Amygdala (tissue), 56 donors: ENCODE data around the gene NBAS.
"Not testable (repeated sequence)": the region's sequence is repeated elsewhere in the genome, so short reads cannot be mapped to it uniquely, and the experiment has no call there.

Experiments used
- DNase-seq, 56 donors: peaks; one replicate each; lab custom pipeline; 2025; lab: John Stamatoyannopoulos, UW

The NBAS gene

GRCh38 chr2:15538792-15539191 is 22.3 kb downstream of the NBAS start:
- DNase-seq, result no peak

DNA sequence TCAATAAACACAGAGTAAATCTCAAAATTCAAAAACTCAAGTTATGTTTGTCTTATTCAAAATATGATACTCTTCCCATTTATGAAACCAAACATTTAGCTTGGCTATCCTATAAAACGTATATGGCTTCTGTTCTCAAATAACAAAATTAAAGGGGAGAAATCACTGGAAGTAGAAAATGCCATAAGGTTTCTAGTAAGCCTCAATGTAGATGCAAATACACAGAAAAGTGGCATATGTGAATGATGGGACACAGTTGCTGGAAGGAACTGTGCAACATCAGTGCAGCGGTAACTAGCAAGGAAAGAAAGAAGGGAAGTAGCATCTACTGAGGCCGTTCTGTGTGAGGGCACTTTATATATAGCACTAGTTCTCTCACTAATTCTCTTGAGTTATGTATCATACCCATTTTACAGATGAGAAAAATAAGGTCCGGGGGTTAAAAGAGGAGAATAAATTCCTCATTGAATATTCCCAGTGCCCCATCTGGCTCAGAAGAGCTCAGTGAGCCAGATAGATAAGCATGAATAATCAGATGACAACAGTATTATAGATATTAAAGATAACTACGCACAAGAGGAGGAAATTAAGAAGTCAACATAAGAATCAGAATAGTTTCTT is 27.2 kb downstream of the NBAS start:
- no peak for DNase-seq

DNA sequence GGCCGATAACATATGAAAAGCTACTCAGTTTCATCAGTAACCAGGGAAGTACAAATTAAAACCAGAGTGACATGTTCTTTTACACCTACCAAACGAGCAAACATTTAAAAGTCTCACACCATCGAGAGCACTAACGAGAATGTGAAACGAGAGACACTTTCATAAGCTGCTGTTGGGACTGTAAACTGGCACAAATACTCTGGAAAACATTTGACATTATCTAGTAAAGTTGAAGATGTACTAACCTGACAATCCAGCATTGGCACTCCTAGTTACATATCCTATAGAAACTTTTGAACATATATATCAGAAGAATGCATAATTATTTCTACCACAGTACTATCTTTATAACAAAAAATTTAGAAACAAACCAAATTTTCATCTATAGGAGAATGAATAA is 28.1 kb downstream of the NBAS start:
- no peak for DNase-seq

GRCh38 chr2:15531095-15531854 is 29.9 kb downstream of the NBAS start:
- DNase-seq, result no peak

- no peak for DNase-seq
Measured at GRCh38 chr2:15527074-15527739, 33.9 kb downstream of the NBAS start.

DNA sequence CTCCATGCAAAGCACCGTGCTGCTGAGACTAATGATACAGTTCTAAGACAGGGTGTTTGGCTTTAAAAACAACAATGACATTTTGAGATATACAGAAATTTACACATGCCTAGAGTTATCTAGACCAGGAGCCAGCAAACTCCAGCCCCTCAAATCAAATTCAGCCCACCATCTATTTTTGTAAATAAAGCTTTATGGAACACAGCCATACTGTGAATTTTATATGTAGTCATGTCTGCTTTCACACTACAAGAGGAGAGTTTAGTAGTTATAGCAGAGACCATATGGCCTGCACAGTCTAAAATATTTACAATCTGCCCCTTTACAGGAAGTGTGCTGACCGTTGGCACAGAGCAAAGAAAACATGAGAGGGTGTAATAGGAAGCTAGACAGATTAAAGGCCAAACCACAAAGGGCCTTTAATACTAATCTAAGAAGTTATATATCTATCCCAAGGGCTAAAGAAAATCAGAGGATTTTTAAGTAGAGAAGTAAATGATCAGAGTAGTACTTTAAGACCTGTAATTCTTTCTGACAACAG is 39.4 kb downstream of the NBAS start:
- no peak for DNase-seq

- DNase-seq, result no peak
Measured at GRCh38 chr2:15520346-15520745, 40.8 kb downstream of the NBAS start.

- not testable (repeated sequence) for DNase-seq
Measured at GRCh38 chr2:15518759-15519158, 42.4 kb downstream of the NBAS start.

DNA sequence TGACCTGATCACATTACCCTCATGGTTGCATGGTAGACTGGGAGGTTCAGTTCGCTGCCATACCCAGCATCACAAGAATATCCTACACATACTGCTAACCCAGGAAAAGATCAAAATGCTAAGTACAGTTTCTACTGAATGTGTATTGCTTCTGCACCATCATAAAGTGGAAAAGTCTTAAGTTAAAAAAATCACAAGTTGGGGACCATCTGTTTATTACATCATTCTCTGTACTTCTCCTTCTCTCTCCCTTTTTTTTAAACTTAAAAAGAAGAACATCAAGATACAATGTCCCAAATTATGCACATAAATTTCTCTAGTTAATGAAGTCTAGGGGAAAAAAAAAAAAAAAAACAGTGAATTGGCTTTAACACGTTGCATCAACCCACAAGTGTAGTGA is 43.3 kb downstream of the NBAS start:
- DNase-seq, result no peak

DNA sequence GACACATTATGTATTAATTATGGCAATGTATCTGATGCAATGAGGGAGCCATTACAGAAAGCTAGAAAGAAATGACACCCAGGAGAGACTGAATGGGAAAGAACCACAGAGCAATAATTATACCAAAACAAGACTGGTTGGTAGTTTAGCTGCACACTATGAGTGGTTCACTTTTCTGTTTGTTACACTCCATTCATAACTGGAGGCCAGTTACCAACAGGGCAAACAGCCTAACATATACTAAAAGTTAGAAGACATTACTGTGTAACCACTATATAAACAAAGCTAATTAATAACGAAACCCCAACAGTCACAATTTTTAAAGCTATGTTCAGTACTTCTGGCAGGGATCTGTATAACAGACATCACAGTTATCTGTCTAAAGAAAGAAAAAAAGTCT is 49.4 kb downstream of the NBAS start:
- no peak for DNase-seq

DNA sequence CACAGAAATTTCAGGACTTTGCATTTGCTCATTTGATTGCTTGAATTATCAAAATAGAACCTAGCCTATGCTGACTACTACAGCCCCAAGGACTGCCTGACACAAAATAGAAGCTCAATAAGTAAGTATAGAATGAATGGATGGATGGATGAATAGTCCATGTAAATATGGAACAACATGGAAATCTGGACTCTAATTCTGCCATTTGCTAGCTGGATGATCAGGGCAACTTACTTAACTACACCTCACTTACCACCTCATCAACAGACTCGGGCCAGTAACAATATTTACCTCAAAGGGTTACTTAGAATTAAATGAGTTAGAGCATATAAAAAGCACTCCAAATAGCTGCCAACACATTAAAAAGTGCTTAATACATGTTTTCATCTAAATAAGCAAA is 50.6 kb downstream of the NBAS start:
- DNase-seq, result no peak

GRCh38 chr2:15510131-15510530 is 51.0 kb downstream of the NBAS start:
- DNase-seq, result no peak

DNA sequence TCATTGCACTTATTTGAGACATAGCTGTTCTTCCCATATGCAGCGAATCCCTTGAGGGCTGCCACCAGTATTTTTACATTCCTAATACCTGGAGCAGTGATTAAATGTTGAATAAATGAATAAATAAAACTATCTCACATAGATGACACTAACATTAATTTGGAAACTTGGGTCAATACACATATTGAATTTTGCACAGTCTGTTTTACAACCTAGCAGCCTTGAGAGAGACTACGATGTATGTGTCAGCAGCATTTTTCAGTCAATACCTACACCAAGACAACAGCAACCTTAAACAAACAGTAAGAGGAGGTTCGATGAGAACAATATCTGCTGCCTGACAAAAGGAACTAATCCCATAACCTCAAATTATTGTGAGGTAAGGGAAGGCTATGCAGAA is 53.4 kb downstream of the NBAS start:
- DNase-seq, result no peak

- no peak for DNase-seq
Measured at GRCh38 chr2:15507061-15507460, 54.1 kb downstream of the NBAS start.

DNA sequence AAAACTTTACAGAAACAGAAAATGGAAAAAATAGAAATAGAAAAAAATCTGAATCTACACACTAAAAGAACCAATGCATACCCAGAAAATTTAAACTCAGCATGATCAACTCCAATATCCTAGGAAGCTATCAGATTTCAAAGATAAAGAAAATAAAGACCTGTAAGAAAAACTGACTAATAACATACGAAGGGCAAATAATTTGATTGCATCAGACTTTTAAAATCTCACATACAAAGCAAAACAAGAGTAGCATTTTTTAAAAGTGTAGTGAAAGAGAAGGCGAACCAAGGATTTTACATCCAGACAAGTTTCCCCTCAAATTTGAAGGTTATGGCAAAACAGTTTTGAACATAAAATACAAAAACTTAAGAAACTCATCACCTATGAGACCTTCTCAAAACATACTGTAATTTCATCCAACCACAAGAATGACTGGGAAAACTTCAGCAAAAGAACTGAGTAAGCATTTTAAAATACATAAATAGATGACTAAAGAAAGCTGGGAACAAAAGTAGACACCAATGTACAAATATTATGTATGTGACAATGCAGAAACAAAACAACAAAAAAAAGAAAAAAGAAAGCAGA is 54.8 kb downstream of the NBAS start:
- no peak for DNase-seq

GRCh38 chr2:15504882-15505663 is 56.1 kb downstream of the NBAS start:
- DNase-seq, result no peak

DNA sequence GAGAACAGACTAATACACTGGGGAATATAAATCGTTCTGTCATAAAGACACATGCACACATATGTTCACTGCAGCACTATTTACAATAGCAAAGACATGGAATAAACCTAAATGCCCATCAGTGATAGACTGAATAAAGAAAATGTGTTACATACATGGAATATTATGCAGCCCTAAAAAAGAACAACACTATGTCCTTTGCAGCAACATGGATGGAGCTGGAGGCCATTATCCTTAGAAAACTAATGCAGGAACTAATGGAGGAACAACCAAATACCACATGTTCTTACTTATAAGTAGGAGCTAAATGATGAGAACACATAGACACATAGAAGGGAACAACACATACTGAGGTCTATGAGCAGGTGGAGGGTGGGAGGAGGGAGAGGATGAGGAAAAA is 61.9 kb downstream of the NBAS start:
- not testable (repeated sequence) for DNase-seq

- DNase-seq, result no peak
Measured at GRCh38 chr2:15498554-15498953, 62.6 kb downstream of the NBAS start.

DNA sequence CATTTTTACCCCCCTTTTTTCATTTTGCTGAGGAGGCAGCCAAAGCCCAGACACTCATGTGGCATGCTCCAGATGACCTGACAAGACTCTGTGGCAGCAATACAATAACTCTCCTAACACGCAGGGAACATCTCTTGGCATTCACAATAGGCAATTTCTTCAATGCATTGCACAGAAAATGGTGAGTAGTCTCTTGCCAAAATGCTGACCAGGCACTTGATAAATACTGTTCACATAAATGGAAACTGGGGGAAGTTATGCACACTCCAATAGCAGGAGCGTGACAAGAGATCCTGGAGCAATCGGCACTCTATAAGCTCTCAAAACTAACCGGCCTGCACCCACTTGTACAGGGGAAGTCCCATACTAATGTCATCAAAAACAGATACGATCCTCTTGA is 66.3 kb downstream of the NBAS start:
- no peak for DNase-seq

GRCh38 chr2:15492773-15493325 is 68.3 kb downstream of the NBAS start:
- no peak for DNase-seq
